Heart right ventricle (tissue), 16 donors: ENCODE results near the gene PLCH1. TPM values are rescaled to one million over a fixed set of nuclear protein-coding genes. Genes with fewer than 3 reads are reported as not detected.

ENCODE experiments used
- ATAC-seq, 8 donors: fragments of 200-7000 bp; cut with Tn5 transposase; one replicate each; pipeline ENCODE4 v1.9.1; 2020; ENCODE audit warnings: mild to moderate bottlenecking in 8 of 8, moderate library complexity in 8 of 8, moderate number of reproducible peaks in 1 of 8
- DNase-seq, 2 donors: peaks; one replicate each; pipeline ENCODE4 v3.0.0-alpha.2; 2020
- H3K27ac ChIP-seq, 10 donors: fragments of 200-600 bp; sonication (generic) in 2 of 10; one replicate each; pipeline versions ENCODE4 v1.5.0 to v1.8.0; 2020 to 2022; ENCODE audit warnings: mild to moderate bottlenecking in 3 of 10
- H3K27me3 ChIP-seq, 7 donors: fragments of 200-600 bp; one replicate each; pipeline ENCODE4 v1.8.0; 2021 to 2022; ENCODE audit warnings: mild to moderate bottlenecking in 2 of 7
- H3K36me3 ChIP-seq, 9 donors: fragments of 200-600 bp; sonication (generic) in 1 of 9; one replicate each; pipeline versions ENCODE4 v1.5.0 to v1.8.0; 2020 to 2022; ENCODE audit warnings: mild to moderate bottlenecking in 2 of 9
- H3K4me1 ChIP-seq, 9 donors: fragments of 200-600 bp; sonication (generic) in 1 of 9; one replicate each; pipeline versions ENCODE4 v1.5.0 to v1.8.0; 2020 to 2022; ENCODE audit warnings: mild to moderate bottlenecking in 4 of 9
- H3K4me3 ChIP-seq, 10 donors: fragments of 200-600 bp; sonication (generic) in 2 of 10; one replicate each; pipeline versions ENCODE4 v1.5.0 to v1.8.0; 2020 to 2022; ENCODE audit warnings: mild to moderate bottlenecking in 7 of 10, moderate library complexity in 2 of 10
- H3K9me3 ChIP-seq, 11 donors: fragments of 200-600 bp in 10 of 11; sonication (generic) in 2 of 11; one replicate each; pipeline versions ENCODE4 v1.5.0 to v1.8.0; 2013 to 2022; ENCODE audit warnings: mild to moderate bottlenecking in 2 of 11, control low read depth in 1 of 11, moderate library complexity in 1 of 11
- WGBS, 2 donors: extraction: QIAGEN DNeasy Blood & Tissue Kit; methylation state at CpG; one replicate each; pipeline ENCODE4 v1.1.7; 2013; ENCODE audit warnings: inconsistent platforms in 1 of 2; 5-methylcytosine and 5-hydroxymethylcytosine counted together
- intact Hi-C, 10 donors: fragments of 100-400 bp; cut with DNase I; formaldehyde crosslinking; loops; one replicate each; pipeline versions ENCODE4 v1.11.1 to v1.14.2; 2022
- polyA plus RNA-seq, 2 donors: library from polyadenylated mRNA; stranded (reverse); fragments of 200-250 nt; gene quantifications; one replicate each; pipeline ENCODE4 v1.2.3, GENCODE V29; 2013
- total RNA-seq, 10 donors: library from RNA; stranded (reverse); fragmentation: NEBNext Ultra II Directional in 3 of 10; extraction: Animal tissue kit (Norgen Biotek cat#: 25700) in 3 of 10; gene quantifications; one replicate each; pipeline versions ENCODE4 v1.2.1 to v1.2.4, GENCODE V29; 2021 to 2023
- TF ChIP-seq, protein P1 (sequence below), 9 donors: fragments of 200-600 bp; sonication (generic) in 2 of 9; IDR thresholded peaks; one replicate each; pipeline versions ENCODE4 v1.5.0 to v1.8.0; 2021 to 2022; ENCODE audit warnings: antibody characterized with exemption in 9 of 9, mild to moderate bottlenecking in 5 of 9, moderate library complexity in 1 of 9
- donor health status: Arrhythmogenic right ventricular cardiomyopathy.
- donor health status: ischemic (EF 13 %, LVEDD 7.1; RV severe dilation, severe dysfunction).
- donor health status: healthy with polysubstance abuse.
- donor health status: DM: no; HTN: yes; CAD: no.
- donor health status: DM: no; HTN: no; CAD: no.
- donor health status: ischemic (EF 25% LVEDD 6.9; RV normal size, moderate dysfunction).
- donor health status: ischemic (EF 25% LVEDD 5.7; RV mildly dilated, moderate dysfunction).
- donor health status: healthy.
- donor health status: DM: yes; HTN: yes; CAD: no.
- donor health status: Ischemic cardiomyopathy.
- donor health status: ischemic (EF 35%, LVEDD 5.7; RV mildly dilated, moderate dysfunction).
- donor health status: nonischemic (EF 11% LVEDD 7.7; RV severe dilation, severe dysfunction).
- donor health status: DM: yes; HTN: yes; CAD: no.
- donor health status: PGD.
- donor health status: ischemic (EF 29% LVEDD 5.4; RV normal size, mild dysfunction).
- donor health status: nonischemic (EF 23%, LVEDD 6.1; RV moderate dilation, normal function).

Gene PLCH1
- total and polyA plus RNA-seq, 12 donors, result 0.13 to 2.1 (median 0.51) TPM

DNA sequence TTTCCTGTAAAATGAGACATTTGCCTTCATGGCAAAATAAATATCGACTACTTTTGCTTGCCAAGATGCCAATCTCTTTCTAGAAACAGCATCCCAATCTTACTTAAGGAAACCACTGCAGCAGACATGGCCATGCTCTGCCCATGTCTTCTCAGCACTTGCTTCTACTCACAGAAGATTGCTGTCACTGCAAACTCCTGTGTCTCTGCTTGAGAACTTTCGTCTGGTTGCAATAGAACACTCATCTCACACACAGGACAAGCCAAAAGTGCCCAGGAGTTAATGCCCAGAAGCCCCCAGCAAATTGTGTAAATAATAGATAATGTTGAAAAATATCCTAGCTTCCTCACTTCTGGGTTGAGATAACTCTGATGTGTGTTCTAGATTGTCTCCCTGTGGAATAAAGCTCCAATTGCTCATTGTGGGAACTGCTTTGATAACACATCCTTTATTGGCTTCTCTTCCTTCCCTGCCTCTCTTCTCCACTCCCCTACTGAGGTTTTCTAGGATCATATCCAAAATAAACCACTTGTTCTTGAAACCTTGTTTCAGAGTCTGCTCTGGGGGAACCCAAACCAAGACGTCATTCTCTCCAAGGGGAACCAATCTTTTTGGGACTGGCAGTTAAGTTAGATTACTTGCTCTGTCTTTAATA is 295.1 kb downstream of the PLCH1 start:
- DNase-seq (peak in 1 of 2 donors; percentile 27), ATAC-seq (peak; percentile 64 to 91 (median 76))
- Histone ChIP-seq H3K27me3 (no peaks in the 10 kb centered on the region), H3K4me1 (peaks cover 0 to 12% (median 0%) of the 10 kb centered on the region in 9 donors), H3K4me3 (no peak overlapping the region), H3K27ac (peak overlapping the region in 2 of 10 donors; percentile 11 to 27), H3K9me3 (no peaks in the 10 kb centered on the region), H3K36me3 (no peaks in the 10 kb centered on the region)
- intact Hi-C loops, result loop anchor here in 1 of 10 donors (10.0 kb wide), 1 partner anchor 65 kb away; no protein-coding TSS in a partner anchor
- TF ChIP-seq, protein P1, sequence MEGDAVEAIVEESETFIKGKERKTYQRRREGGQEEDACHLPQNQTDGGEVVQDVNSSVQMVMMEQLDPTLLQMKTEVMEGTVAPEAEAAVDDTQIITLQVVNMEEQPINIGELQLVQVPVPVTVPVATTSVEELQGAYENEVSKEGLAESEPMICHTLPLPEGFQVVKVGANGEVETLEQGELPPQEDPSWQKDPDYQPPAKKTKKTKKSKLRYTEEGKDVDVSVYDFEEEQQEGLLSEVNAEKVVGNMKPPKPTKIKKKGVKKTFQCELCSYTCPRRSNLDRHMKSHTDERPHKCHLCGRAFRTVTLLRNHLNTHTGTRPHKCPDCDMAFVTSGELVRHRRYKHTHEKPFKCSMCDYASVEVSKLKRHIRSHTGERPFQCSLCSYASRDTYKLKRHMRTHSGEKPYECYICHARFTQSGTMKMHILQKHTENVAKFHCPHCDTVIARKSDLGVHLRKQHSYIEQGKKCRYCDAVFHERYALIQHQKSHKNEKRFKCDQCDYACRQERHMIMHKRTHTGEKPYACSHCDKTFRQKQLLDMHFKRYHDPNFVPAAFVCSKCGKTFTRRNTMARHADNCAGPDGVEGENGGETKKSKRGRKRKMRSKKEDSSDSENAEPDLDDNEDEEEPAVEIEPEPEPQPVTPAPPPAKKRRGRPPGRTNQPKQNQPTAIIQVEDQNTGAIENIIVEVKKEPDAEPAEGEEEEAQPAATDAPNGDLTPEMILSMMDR (IDR thresholded peaks at IDR 0.05), result no peak
- WGBS, 2 donors, result 47 to 55% methylated on average over 3 of the region's 3 CpGs

DNA sequence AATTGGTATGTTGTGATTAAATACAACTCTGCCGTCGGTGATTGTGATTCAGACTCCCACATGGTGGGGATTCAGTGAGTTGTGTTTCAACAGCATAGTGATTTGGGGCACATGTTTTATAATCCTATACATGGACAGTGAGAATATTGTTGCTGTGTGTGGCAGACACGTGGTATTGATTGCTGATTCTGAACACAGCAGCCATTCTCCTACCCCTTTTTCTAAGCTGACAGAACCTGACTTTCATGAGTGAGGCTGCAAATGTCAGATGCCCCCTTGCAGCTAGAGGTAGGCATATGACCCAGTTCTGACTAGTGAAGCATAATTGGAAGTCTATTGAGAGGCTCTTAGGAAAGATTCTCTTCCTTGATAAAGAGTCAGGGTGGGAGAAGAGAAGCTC is 296.3 kb downstream of the PLCH1 start:
- no peak for DNase-seq
- 46 to 61% methylated on average over 3 of the region's 3 CpGs for WGBS, 2 donors
- no peak for ATAC-seq
- Histone ChIP-seq H3K4me3 (no peak overlapping the region), H3K27ac (peak overlapping the region in 3 of 10 donors; percentile 7 to 39 (median 19)), H3K36me3 (no peaks in the 10 kb centered on the region), H3K9me3 (no peaks in the 10 kb centered on the region), H3K4me1 (peaks cover 0 to 12% (median 0%) of the 10 kb centered on the region in 9 donors), H3K27me3 (no peaks in the 10 kb centered on the region)
- TF ChIP-seq, protein P1 (IDR thresholded peaks at IDR 0.05), result no peak
- intact Hi-C loops, result no loop called here

DNA sequence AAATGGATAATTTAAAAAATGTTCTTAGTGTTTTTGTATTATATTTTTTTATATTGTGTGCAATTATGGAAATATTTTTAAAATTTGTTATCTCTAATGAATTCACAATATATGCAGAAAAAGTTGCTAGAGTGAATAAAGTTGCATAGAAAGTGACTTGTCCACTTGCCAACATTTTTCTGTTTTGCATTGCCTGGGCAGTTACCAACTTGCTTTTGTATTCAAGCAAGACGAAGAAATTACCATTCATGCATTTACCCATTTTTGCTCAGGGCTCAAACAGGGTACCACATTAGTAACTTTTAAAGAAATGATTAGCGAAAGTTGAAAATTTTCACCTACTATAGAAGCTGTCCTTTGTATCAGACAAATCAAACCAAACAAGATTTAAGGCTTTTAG is 298.5 kb downstream of the PLCH1 start:
- Histone ChIP-seq H3K27me3 (no peaks in the 10 kb centered on the region), H3K9me3 (no peaks in the 10 kb centered on the region), H3K36me3 (no peaks in the 10 kb centered on the region), H3K27ac (no peak overlapping the region), H3K4me3 (no peak overlapping the region), H3K4me1 (peaks cover 0 to 13% (median 0%) of the 10 kb centered on the region in 9 donors)
- intact Hi-C loops, result no loop called here
- TF ChIP-seq, protein P1 (IDR thresholded peaks at IDR 0.05), result no peak
- ATAC-seq, result no peak
- WGBS, 2 donors, result 91% methylated on average over 2 of the region's 2 CpGs
- DNase-seq, result no peak

DNA sequence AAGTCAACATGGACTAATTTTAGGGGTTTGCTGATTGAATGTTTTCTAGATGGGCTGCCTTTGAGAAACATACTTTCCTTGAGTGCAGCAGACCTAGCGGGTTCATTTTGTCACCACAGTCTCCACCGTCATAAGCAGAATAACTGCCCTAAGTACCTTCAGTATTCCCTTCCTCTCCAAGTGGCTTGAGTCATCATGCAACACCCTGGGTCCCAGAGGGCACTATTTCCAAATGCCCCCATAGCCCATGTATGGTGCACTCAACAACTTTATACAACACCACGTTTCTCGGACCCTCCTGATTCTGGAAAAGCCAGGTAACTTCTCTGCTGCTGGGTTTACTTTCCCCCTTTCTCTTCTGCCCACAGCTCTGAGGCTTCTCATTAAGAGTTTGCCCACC is 300.1 kb downstream of the PLCH1 start:
- DNase-seq, result no peak
- Histone ChIP-seq H3K4me3 (no peak overlapping the region), H3K9me3 (no peaks in the 10 kb centered on the region), H3K27me3 (no peaks in the 10 kb centered on the region), H3K36me3 (no peaks in the 10 kb centered on the region), H3K27ac (no peak overlapping the region), H3K4me1 (peaks cover 0 to 20% (median 0%) of the 10 kb centered on the region in 9 donors)
- 93 to 94% methylated on average over 4 of the region's 4 CpGs for WGBS, 2 donors
- intact Hi-C loops, result no loop called here
- ATAC-seq, result no peak
- TF ChIP-seq, protein P1 (IDR thresholded peaks at IDR 0.05), result no peak
